Left lobe of liver (tissue), 2 donors: ENCODE measurements around the gene LRRC30. TPM values are rescaled to one million over a fixed set of nuclear protein-coding genes. Genes with fewer than 3 reads are reported as not detected.

Experiments used
- ATAC-seq: fragments of 200-7000 bp; cut with Tn5 transposase; one replicate; pipeline ENCODE4 v1.9.1; 2020; ENCODE audit warnings: mild to moderate bottlenecking, moderate library complexity
- DNase-seq: peaks from one replicate; pipeline ENCODE4 v3.0.0-alpha.2; 2020; ENCODE audit warnings: low spot score
- total RNA-seq: library from RNA; stranded (reverse); gene quantifications from one replicate; pipeline ENCODE4 v1.2.1, GENCODE V29; 2021
- donor health status: DM: no; HTN: no; CAD: no; lungs with moderate emphysema.
- donor health status: DM: no; HTN: yes; CAD: no.

The LRRC30 gene
- total RNA-seq, 1 donor from 2014 or later, result not detected

GRCh38 chr18:7236933-7237332 lies 6.0 kb downstream of the LRRC30 start:
- ATAC-seq (no peak), DNase-seq (no peak)

GRCh38 chr18:7237673-7238272 lies 6.9 kb downstream of the LRRC30 start:
- no peak for DNase-seq
- ATAC-seq, result no peak

DNA sequence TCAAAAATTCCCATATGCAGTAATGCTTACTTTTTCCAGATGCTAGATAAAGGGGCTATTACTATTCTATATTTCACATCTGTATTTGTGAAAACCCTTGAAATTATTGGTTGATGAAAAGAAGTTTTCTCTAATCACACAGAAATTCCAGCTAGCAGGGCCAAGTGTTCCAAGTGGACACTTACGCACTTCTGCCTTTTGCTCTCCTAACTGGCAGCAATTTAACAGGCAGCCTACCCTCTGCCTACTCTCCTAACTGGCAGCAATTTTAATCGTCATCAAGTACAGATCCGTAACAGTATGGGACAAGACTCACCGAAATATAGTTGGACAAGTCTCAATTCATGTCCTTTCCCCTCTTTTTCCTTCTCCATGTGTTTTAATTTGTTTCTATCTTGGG lies 12.0 kb downstream of the LRRC30 start:
- DNase-seq (no peak), ATAC-seq (no peak)

DNA sequence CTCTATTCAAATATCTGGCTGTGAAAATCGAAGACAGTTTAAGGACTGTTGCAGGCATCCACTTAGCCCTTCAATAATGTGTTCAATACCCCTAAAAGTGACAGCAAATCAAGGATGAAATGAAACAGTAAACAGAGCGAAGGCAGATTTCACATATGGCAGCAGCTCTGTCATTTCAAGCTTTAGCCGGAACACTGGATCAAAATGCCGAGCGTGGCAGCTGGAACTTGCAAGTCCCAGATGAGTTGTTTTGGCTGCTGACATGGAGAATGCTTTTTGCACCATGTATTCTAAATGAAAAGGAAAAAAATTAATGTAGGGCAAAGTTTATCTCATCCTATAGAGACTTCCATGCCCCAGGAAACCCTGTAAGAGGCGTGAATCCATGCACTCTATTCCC lies 18.0 kb downstream of the LRRC30 start:
- DNase-seq, result no peak
- ATAC-seq, result no peak

DNA sequence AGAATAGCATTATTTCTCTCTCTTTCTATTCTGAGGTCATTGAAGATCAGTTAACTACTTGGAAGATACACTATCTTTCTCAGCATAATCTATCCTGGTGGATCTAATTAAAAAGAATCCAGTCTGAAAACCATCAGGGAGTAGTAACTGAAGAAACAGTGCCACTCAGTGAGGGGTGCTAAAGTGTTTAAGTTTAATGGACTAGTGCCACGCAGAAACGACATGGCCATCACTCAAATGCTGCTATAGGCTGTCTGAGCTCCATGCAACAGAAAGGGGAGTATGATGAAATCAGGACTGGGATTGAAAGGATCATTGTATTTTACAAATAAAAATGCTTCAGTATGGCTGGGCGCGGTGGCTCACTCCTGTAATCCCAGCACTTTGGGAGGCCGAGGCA lies 23.3 kb downstream of the LRRC30 start:
- DNase-seq, result no peak
- ATAC-seq, result no peak

- ATAC-seq (no peak), DNase-seq (no peak)
Measured at GRCh38 chr18:7255054-7255453, 24.2 kb downstream of the LRRC30 start.

GRCh38 chr18:7255643-7256042 lies 24.8 kb downstream of the LRRC30 start:
- no peak for ATAC-seq

GRCh38 chr18:7256618-7257425 lies 25.9 kb downstream of the LRRC30 start:
- DNase-seq (no peak), ATAC-seq (no peak)

More at GRCh38 chr18:7255643-7256042, 24.8 kb downstream of the LRRC30 start:
- DNase-seq, result no peak

DNA sequence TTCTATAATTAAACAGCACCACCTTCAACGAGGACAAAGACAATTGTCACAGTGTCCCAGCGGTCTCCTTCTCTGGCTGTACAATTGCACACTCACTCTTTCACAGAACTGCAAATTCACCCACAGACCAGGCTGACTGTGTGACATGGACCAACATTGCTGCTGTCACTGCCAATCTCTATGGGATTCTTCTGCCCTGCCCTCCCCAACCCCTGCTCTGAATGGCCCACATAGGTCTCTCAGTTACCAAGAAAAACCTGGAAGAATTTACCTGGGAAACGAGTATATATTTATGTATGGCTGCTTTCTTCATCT lies 26.5 kb downstream of the LRRC30 start:
- ATAC-seq (no peak), DNase-seq (no peak)

DNA sequence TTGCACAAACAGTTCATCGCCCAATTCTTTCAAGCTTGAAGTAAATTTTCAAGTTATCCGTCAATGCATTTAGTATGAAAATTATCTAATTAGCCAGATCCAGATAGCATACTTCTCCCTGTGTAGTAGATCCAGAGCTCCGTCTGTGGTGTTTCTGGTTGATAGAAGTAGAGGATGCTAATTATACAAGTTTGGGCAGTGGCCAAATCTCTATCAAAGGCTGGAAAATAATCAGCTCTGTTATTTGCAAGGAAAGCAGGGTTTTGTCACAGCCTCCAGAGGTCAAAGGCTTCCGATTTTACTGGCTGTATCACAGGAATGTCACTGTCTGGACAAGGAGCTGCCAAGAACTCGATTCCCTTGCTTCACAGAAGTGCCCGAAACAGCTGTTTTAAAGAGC lies 28.6 kb downstream of the LRRC30 start:
- ATAC-seq, result peak; percentile 48

GRCh38 chr18:7261199-7261598 lies 30.3 kb downstream of the LRRC30 start:
- ATAC-seq (no peak), DNase-seq (no peak)

More for the DNA sequence above, 28.6 kb downstream of the LRRC30 start:
- DNase-seq, result no peak

DNA sequence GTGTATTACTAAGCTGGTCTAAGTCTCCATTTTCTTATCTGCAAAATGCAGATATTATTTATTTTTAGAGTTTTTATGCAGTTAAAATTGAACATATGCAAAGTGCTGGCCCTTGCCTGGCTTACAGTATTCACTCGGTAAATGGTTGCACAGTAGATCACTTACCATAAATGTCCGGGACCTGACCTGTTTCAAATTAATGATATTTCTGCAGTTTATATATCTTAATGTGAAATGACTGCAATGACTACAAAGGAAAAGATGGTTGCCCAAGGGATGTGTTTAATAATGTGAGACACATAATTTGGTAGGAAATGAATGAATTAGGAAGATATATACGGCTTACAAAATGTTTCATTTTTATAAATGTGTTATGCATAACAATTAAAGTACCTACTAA lies 37.1 kb downstream of the LRRC30 start:
- no peak for ATAC-seq
- no peak for DNase-seq

DNA sequence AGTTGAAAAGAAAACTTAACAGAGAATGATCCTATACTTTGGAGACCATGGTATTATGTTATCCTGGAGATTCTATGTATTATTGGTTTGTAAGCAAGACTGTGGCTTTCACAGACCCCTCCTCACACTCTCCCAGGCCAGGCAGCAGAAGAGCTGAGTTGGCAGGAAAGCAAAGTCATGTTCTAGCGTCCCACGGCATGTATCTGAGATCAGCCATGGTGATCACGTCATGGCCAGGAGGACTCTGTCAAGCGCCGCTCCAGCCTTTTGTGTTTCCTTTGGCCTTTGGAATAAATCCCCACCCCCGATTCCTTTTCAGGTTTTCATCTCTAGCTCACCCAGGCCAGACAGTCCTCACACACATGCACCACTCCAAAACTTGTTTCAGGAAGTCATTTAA lies 39.1 kb downstream of the LRRC30 start:
- DNase-seq, result no peak
- no peak for ATAC-seq

GRCh38 chr18:7272311-7273049 lies 41.6 kb downstream of the LRRC30 start:
- DNase-seq, result peak; percentile 64
- ATAC-seq, result peak; percentile 90

DNA sequence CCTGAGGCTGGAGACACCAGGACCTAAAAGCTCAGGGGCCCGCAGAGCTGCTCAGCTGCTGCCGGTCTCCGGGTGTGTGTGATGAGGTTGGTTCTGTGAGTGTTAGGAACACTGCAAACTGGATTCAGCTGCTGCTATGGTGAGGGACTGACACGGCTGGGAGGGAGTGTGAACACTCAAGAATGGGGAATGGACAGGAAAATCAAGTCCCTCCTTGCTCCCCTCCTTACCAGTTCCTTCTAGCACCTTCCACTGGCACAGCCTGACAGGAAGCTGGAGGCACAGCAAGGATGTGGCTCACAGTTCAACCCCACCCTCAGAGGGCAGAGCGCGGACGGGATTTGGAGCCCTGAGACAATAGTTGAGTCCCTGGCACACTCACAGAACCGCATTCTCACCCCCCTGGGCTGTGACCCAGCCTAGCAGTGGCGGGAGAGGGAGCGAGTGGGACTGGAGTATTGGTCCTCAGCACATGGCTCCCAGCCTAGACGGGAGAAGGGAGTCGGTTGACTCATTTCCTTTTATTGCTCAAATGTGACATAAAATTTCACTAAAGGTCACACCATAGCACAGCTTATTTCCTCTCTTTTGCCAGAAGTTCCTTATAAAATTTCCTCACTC lies 42.5 kb downstream of the LRRC30 start:
- DNase-seq, result peak; percentile 54
- peak; percentile 57 for ATAC-seq

DNA sequence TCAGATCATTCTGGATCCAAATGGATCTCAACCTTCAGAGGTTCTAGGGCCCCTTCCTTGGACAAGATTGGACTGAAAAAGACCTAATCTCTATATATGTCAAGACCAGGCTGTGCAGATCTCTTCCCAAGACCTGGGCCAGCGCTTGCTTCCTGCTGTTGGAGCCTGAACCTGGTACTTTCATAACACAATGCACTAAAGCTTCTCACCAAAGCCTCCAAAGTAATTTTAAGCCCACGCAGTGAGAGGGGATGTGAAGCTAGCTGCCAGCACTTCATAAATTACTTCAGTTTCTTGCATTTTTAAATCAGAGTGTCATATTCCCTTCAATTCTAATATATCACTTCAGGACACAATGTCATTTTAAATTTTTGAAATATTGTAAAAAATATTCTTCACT lies 50.7 kb downstream of the LRRC30 start:
- DNase-seq, result no peak

More for the DNA sequence above, 50.7 kb downstream of the LRRC30 start:
- no peak for ATAC-seq

Other genes starting within 250 kb of the LRRC30 start
- gene LAMA1, start 113.3 kb upstream of the LRRC30 start, total RNA-seq, result 0.33 TPM